ENCODE data around the gene NFATC3.
A peak's percentile ranks its signal among the peaks of the same experiment; 100 is the strongest.

The NFATC3 gene

GRCh38 chr16:68246121-68246520 is 161.0 kb downstream of the NFATC3 start:
- Histone ChIP-seq H3K27ac (ENCODE audit: low read depth, low read length, poor library complexity, severe bottlenecking) (peak overlapping the region; percentile 71), H3K4me2 (ENCODE audit: low read length) (peak overlapping the region; percentile 91), H3K4me1 (ENCODE audit: insufficient read depth, low read length, severe bottlenecking) (peaks cover 44% of the 10 kb centered on the region)

DNA sequence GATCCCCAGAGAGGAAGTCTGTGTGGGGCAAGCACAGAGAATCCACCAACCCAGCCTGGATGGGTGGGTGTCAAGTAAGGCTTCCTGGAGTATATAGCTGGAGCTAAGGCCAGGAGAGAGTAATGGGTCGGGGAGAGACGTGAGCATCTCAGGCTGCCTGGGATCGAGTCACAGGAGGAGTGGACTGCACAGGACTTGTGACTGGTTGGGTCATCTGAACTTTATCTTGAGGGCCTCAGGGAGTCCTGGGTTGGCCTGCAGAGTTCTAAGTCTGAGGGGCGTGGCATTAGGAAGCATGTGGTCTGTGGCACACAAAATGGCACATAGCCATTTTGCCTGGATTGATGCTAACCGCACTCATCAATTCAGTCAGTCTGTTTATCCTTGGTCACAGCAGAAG is 161.5 kb downstream of the NFATC3 start:
- peak overlapping the region; percentile 91 for H3K4me2 ChIP-seq (ENCODE audit: low read length)
- H3K4me3 ChIP-seq (ENCODE audit: low read depth, low read length, poor library complexity, severe bottlenecking): peak overlapping the region; percentile 88
- H3K9me2 ChIP-seq (ENCODE audit: low read depth, low read length): no peaks in the 10 kb centered on the region
- H3F3A ChIP-seq (ENCODE audit: insufficient read depth, low read length): no peaks in the 10 kb centered on the region
- no peaks in the 10 kb centered on the region for H3K27me3 ChIP-seq (ENCODE audit: insufficient read depth, low read length)
- no peaks in the 10 kb centered on the region for H4K20me1 ChIP-seq (ENCODE audit: insufficient read depth, low read length)
- H3K27ac ChIP-seq (ENCODE audit: low read depth, low read length, poor library complexity, severe bottlenecking): peak overlapping the region; percentile 71
- H3K36me3 ChIP-seq (ENCODE audit: insufficient read depth, low read length): peaks cover 17% of the 10 kb centered on the region
- peaks cover 49% of the 10 kb centered on the region for H3K4me1 ChIP-seq (ENCODE audit: insufficient read depth, low read length, severe bottlenecking)
- TF ChIP-seq EZH2 (IDR thresholded peaks at IDR 0.05; ENCODE audit: borderline replicate concordance, low read length): no peak
- TF ChIP-seq, protein P1, sequence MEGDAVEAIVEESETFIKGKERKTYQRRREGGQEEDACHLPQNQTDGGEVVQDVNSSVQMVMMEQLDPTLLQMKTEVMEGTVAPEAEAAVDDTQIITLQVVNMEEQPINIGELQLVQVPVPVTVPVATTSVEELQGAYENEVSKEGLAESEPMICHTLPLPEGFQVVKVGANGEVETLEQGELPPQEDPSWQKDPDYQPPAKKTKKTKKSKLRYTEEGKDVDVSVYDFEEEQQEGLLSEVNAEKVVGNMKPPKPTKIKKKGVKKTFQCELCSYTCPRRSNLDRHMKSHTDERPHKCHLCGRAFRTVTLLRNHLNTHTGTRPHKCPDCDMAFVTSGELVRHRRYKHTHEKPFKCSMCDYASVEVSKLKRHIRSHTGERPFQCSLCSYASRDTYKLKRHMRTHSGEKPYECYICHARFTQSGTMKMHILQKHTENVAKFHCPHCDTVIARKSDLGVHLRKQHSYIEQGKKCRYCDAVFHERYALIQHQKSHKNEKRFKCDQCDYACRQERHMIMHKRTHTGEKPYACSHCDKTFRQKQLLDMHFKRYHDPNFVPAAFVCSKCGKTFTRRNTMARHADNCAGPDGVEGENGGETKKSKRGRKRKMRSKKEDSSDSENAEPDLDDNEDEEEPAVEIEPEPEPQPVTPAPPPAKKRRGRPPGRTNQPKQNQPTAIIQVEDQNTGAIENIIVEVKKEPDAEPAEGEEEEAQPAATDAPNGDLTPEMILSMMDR (IDR thresholded peaks at IDR 0.05; ENCODE audit: low read length): no peak
- no peaks in the 10 kb centered on the region for H3K79me2 ChIP-seq (ENCODE audit: insufficient read depth, low read length)
- peak overlapping the region; percentile 84; the same call in 1 of the 2 replicates for H3K9ac ChIP-seq (ENCODE audit: low read length)
- H2AFZ ChIP-seq (ENCODE audit: low read length): no peak overlapping the region
- no peaks in the 10 kb centered on the region for H3K9me3 ChIP-seq (ENCODE audit: low read length)

More at GRCh38 chr16:68246121-68246520, 161.0 kb downstream of the NFATC3 start:
- TF ChIP-seq EZH2 (IDR thresholded peaks at IDR 0.05; ENCODE audit: borderline replicate concordance, low read length): no peak
- TF ChIP-seq, protein P1 (IDR thresholded peaks at IDR 0.05; ENCODE audit: low read length): no peak
- Histone ChIP-seq H3K9me2 (ENCODE audit: low read depth, low read length) (no peaks in the 10 kb centered on the region), H3K36me3 (ENCODE audit: insufficient read depth, low read length) (peaks cover 17% of the 10 kb centered on the region), H4K20me1 (ENCODE audit: insufficient read depth, low read length) (no peaks in the 10 kb centered on the region), H2AFZ (ENCODE audit: low read length) (no peak overlapping the region), H3K27me3 (ENCODE audit: insufficient read depth, low read length) (no peaks in the 10 kb centered on the region), H3K4me3 (ENCODE audit: low read depth, low read length, poor library complexity, severe bottlenecking) (peak overlapping the region; percentile 88), H3K9me3 (ENCODE audit: low read length) (no peaks in the 10 kb centered on the region), H3F3A (ENCODE audit: insufficient read depth, low read length) (no peaks in the 10 kb centered on the region), H3K79me2 (ENCODE audit: insufficient read depth, low read length) (no peaks in the 10 kb centered on the region), H3K9ac (ENCODE audit: low read length) (peak overlapping the region; percentile 84)

- Histone ChIP-seq H3K27me3 (ENCODE audit: insufficient read depth, low read length) (no peaks in the 10 kb centered on the region), H3F3A (ENCODE audit: insufficient read depth, low read length) (no peaks in the 10 kb centered on the region), H3K79me2 (ENCODE audit: insufficient read depth, low read length) (no peaks in the 10 kb centered on the region), H3K9ac (ENCODE audit: low read length) (peak overlapping the region; percentile 26; the same call in 1 of the 2 replicates), H3K27ac (ENCODE audit: low read depth, low read length, poor library complexity, severe bottlenecking) (peak overlapping the region; percentile 71), H4K20me1 (ENCODE audit: insufficient read depth, low read length) (no peaks in the 10 kb centered on the region), H3K36me3 (ENCODE audit: insufficient read depth, low read length) (peaks cover 17% of the 10 kb centered on the region), H3K9me2 (ENCODE audit: low read depth, low read length) (no peaks in the 10 kb centered on the region), H3K9me3 (ENCODE audit: low read length) (no peaks in the 10 kb centered on the region), H3K4me2 (ENCODE audit: low read length) (peak overlapping the region; percentile 91), H3K4me1 (ENCODE audit: insufficient read depth, low read length, severe bottlenecking) (peaks cover 57% of the 10 kb centered on the region), H3K4me3 (ENCODE audit: low read depth, low read length, poor library complexity, severe bottlenecking) (peak overlapping the region; percentile 88), H2AFZ (ENCODE audit: low read length) (no peak overlapping the region)
- TF ChIP-seq EZH2 (IDR thresholded peaks at IDR 0.05; ENCODE audit: borderline replicate concordance, low read length): no peak
- TF ChIP-seq, protein P1 (IDR thresholded peaks at IDR 0.05; ENCODE audit: low read length): no peak
These were observed 162.2 kb downstream of the NFATC3 start for GRCh38 chr16:68247400-68247799.
